Mesothelial cell of epicardium (in vitro differentiated cells): ENCODE data around the gene CDH11. TPM values are rescaled to one million over a fixed set of nuclear protein-coding genes. Genes with fewer than 3 reads are reported as not detected.

Source experiments
- DNase-seq, 2 experiments: peaks; one replicate each; pipeline ENCODE4 v3.0.0; 2021; ENCODE audit warnings: low spot score in 2 of 2; ENCODE audit not compliant: unreplicated experiment in 2 of 2
- H3K27ac Mint-ChIP-seq: 2 replicates; pipeline ENCODE4 v1.8.0; 2021; ENCODE audit warnings: mixed read lengths
- H3K27me3 Mint-ChIP-seq: 2 replicates; pipeline ENCODE4 v1.8.0; 2021; ENCODE audit warnings: low read depth, mixed read lengths
- H3K36me3 Mint-ChIP-seq: 2 replicates; pipeline ENCODE4 v1.8.0; 2021; ENCODE audit warnings: mixed read lengths
- H3K4me1 Mint-ChIP-seq: 2 replicates; pipeline ENCODE4 v1.8.0; 2021; ENCODE audit warnings: mixed read lengths
- H3K4me3 Mint-ChIP-seq: 2 replicates; pipeline ENCODE4 v1.8.0; 2021; ENCODE audit warnings: mild to moderate bottlenecking, moderate library complexity, mixed read lengths
- H3K9me3 Mint-ChIP-seq: 2 replicates; pipeline ENCODE4 v1.8.0; 2021; ENCODE audit warnings: mixed read lengths
- CTCF ChIP-seq: fragments of 200-600 bp; sonication (generic); IDR thresholded peaks from one replicate; pipeline ENCODE4 v1.5.0; 2021; ENCODE audit warnings: antibody characterized with exemption; ENCODE audit not compliant: unreplicated experiment
- total RNA-seq: library from RNA; stranded (reverse); gene quantifications from 3 replicates; pipeline ENCODE4 v1.2.1, GENCODE V29; 2021

Gene CDH11
- total RNA-seq, 1 donor from 2014 or later, result 376 TPM

GRCh38 chr16:64907844-64908243, 214.0 kb downstream of the CDH11 start:
- no peaks in the 10 kb centered on the region for H3K36me3 Mint-ChIP-seq
- peaks cover 24% of the 10 kb centered on the region for H3K27me3 Mint-ChIP-seq
- no peak for TF ChIP-seq CTCF
- no peak overlapping the region for H3K4me3 Mint-ChIP-seq
- no peak overlapping the region for H3K27ac Mint-ChIP-seq
- DNase-seq, result no peak
- H3K4me1 Mint-ChIP-seq, result peaks cover 10% of the 10 kb centered on the region
- H3K9me3 Mint-ChIP-seq, result peaks cover 7% of the 10 kb centered on the region

- Mint-ChIP-seq H3K27me3 (peaks cover 46% of the 10 kb centered on the region), H3K9me3 (peaks cover 7% of the 10 kb centered on the region), H3K4me1 (peaks cover 21% of the 10 kb centered on the region), H3K4me3 (no peak overlapping the region), H3K36me3 (no peaks in the 10 kb centered on the region), H3K27ac (no peak overlapping the region)
- TF ChIP-seq CTCF, result no peak
- DNase-seq, result no peak
Observed at GRCh38 chr16:64903770-64904169, 218.1 kb downstream of the CDH11 start.

DNA sequence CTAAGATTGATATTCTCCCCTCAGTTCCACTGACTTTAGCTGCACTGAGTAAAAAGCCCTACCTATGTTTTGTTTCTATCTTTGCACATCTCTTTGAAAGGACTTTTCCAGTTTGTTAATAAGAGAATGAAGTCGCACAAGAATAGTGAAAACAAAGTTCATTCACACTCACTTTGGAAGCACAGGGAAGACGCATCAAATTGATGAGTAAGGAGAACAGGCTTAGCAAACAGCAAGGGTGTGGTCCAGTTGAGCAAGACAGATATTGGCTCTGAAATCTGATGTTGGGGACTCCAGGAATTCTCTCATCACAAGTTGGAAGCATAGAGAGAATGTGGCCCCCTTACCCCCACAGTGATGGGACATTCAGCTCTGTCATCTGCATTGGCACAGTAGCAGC, 221.3 kb downstream of the CDH11 start:
- TF ChIP-seq CTCF, result no peak
- Mint-ChIP-seq H3K27me3 (peaks cover 56% of the 10 kb centered on the region), H3K4me3 (no peak overlapping the region), H3K9me3 (peaks cover 7% of the 10 kb centered on the region), H3K36me3 (no peaks in the 10 kb centered on the region), H3K4me1 (peaks cover 29% of the 10 kb centered on the region), H3K27ac (no peak overlapping the region)
- DNase-seq, result no peak

- Mint-ChIP-seq H3K4me1 (peaks cover 29% of the 10 kb centered on the region), H3K27me3 (peaks cover 60% of the 10 kb centered on the region), H3K4me3 (no peak overlapping the region), H3K27ac (no peak overlapping the region), H3K36me3 (no peaks in the 10 kb centered on the region), H3K9me3 (peaks cover 7% of the 10 kb centered on the region)
- no peak for DNase-seq
- no peak for TF ChIP-seq CTCF
Observed at GRCh38 chr16:64900019-64900418, 221.8 kb downstream of the CDH11 start.

DNA sequence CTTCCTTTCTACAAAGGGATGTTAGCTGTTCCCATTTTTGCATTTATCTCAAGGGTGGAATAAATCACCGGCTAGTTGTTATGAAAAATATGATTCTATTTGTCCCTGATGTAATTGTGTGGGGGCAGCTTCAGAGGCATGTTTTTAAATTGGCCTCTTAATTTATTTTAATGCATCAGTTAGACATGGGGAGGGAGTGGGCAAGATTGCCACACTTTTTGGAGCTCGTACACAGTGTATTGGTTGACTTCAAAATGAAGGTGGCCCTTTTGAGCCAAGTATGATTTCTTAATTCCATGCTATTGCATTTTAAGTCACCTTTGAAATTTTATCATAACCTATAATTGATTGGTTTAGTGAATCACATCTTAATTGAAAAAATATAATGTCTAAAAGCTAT, 223.7 kb downstream of the CDH11 start:
- Mint-ChIP-seq H3K27ac (no peak overlapping the region), H3K4me1 (peaks cover 31% of the 10 kb centered on the region), H3K9me3 (no peaks in the 10 kb centered on the region), H3K27me3 (peaks cover 64% of the 10 kb centered on the region), H3K4me3 (no peak overlapping the region), H3K36me3 (no peaks in the 10 kb centered on the region)
- TF ChIP-seq CTCF, result no peak
- no peak for DNase-seq
